K562 (cell line): ENCODE results near the gene PCOLCE2. TPM values are rescaled to one million over a fixed set of nuclear protein-coding genes. Genes with fewer than 3 reads are reported as not detected.

Experiments used
- ATAC-seq: fragments of 200-7000 bp; cut with Tn5 transposase; 3 replicates; pipeline ENCODE4 v1.9.1; 2020; ENCODE audit warnings: moderate library complexity
- BruUV-seq: library from RNA; stranded (reverse); fragments of 400-500 nt; replicated peaks from 2 replicates; lab custom pipeline; 2021; lab: Mats Ljungman, UMichigan
- CTCF ChIA-PET: fragments of 300-600 bp; formaldehyde crosslinking; extraction: SDS; loops from one replicate; lab custom pipeline; 2021; ENCODE audit warnings: low intra/inter-chr PET ratio; lab: Yijun Ruan, JAX
- POLR2A ChIA-PET: fragments of 300-600, 350-650 bp; sonication (Branson Sonifier 250); formaldehyde crosslinking; extraction: SDS; loops from one replicate; lab custom pipeline; 2021; ENCODE audit warnings: antibody characterized with exemption, inconsistent platforms; lab: Yijun Ruan, JAX
- DNase-seq, 4 experiments: peaks; one replicate each; pipeline versions ENCODE4 v3.0.0 to v3.0.0-alpha.2; 2011 to 2018; ENCODE audit warnings: low spot score in 3 of 4, mixed read lengths in 3 of 4; ENCODE audit errors: extremely low read depth in 1 of 4
- FAIRE-seq: peaks from 2 replicates; lab custom pipeline; 2011; peaks lifted over from hg19 to GRCh38; lab: Jason Lieb, UNC
- H2AFZ ChIP-seq: 2 replicates; pipeline ENCODE4 v1.6.0; 2011; ENCODE audit warnings: low read depth, low read length, control low read depth, inconsistent platforms
- H3K27ac ChIP-seq: fragments of 200-600 bp; 3 replicates; pipeline ENCODE4 v1.8.0; 2011; ENCODE audit warnings: low read depth, mild to moderate bottlenecking, control low read depth, inconsistent platforms, low read length, moderate library complexity, mixed read lengths; ENCODE audit errors: extremely low read depth
- H3K27me3 ChIP-seq, 2 experiments: fragments of 300-600 bp in 1 of 2; 2 replicates in 1 of 2; 3 replicates in 1 of 2; pipeline versions ENCODE4 v1.6.0 to v1.8.0; 2011; ENCODE audit warnings: inconsistent platforms in 2 of 2, low read length in 2 of 2, mild to moderate bottlenecking in 1 of 2, mixed read lengths in 1 of 2, moderate library complexity in 1 of 2; ENCODE audit not compliant: control insufficient read depth in 2 of 2, insufficient read depth in 2 of 2
- H3K36me3 ChIP-seq: fragments of 300-600 bp; 3 replicates; pipeline ENCODE4 v1.8.0; 2011; ENCODE audit warnings: mild to moderate bottlenecking, low read length, inconsistent platforms; ENCODE audit not compliant: control insufficient read depth, insufficient read depth
- H3K4me1 ChIP-seq, 2 experiments: fragments of 200-600 bp in 1 of 2; replicated peaks in 1 of 2; 2 replicates in 1 of 2; 3 replicates in 1 of 2; pipeline versions ENCODE4 v1.5.1 to v1.8.0; 2011; ENCODE audit warnings: inconsistent platforms in 2 of 2, low read length in 2 of 2, mild to moderate bottlenecking in 1 of 2, mixed read lengths in 1 of 2, moderate library complexity in 1 of 2; ENCODE audit not compliant: control insufficient read depth in 2 of 2, insufficient read depth in 2 of 2
- H3K4me2 ChIP-seq: 2 replicates; pipeline ENCODE4 v1.6.1; 2011; ENCODE audit warnings: low read length, control low read depth, inconsistent platforms, mixed read lengths; ENCODE audit not compliant: insufficient read depth
- H3K4me3 ChIP-seq: fragments of 200-600 bp; sonication (generic), shearing (Covaris generic); 2 replicates; pipeline ENCODE4 v1.5.1; 2016; ENCODE audit warnings: control low read depth, inconsistent platforms
- H3K79me2 ChIP-seq: fragments of 200-600 bp; 3 replicates; pipeline ENCODE4 v1.8.0; 2011; ENCODE audit warnings: low read length, inconsistent platforms; ENCODE audit not compliant: control insufficient read depth, insufficient read depth
- H3K9ac ChIP-seq, 2 experiments: 2 replicates each; pipeline versions ENCODE4 v1.6.0 to v1.6.1; 2011; ENCODE audit warnings: low read depth in 2 of 2, low read length in 2 of 2, control low read depth in 1 of 2, inconsistent platforms in 1 of 2, mild to moderate bottlenecking in 1 of 2, mixed read lengths in 1 of 2; ENCODE audit not compliant: insufficient read depth in 1 of 2
- H3K9me1 ChIP-seq: one replicate; pipeline ENCODE4 v1.6.0; 2011; ENCODE audit warnings: inconsistent platforms, mild to moderate bottlenecking, low read length, moderate library complexity; ENCODE audit not compliant: control insufficient read depth, insufficient read depth
- H3K9me3 ChIP-seq: replicated peaks from 2 replicates; pipeline ENCODE4 v1.5.1; 2011; ENCODE audit warnings: low read depth, low read length, inconsistent platforms; ENCODE audit not compliant: control insufficient read depth, insufficient read depth
- H4K20me1 ChIP-seq: replicated peaks from 2 replicates; pipeline ENCODE4 v1.6.1; 2011; ENCODE audit warnings: low read length, inconsistent platforms, mixed read lengths; ENCODE audit not compliant: control insufficient read depth, insufficient read depth
- FOXJ3 ChIP-seq: sonication (generic); formaldehyde crosslinking; IDR thresholded peaks from 2 replicates; pipeline ENCODE4 v1.4.0; 2020; ENCODE audit warnings: mild to moderate bottlenecking, missing genetic modification reagents
- GABPB1 ChIP-seq: sonication (generic); formaldehyde crosslinking; IDR thresholded peaks from 2 replicates; pipeline ENCODE4 v1.8.0; 2022; ENCODE audit warnings: mild to moderate bottlenecking, missing genetic modification reagents
- HDAC1 ChIP-seq, 2 experiments: fragments of 450-650 bp; IDR thresholded peaks; 2 replicates each; pipeline ENCODE4 v1.6.1; 2016 to 2017; ENCODE audit warnings: inconsistent platforms in 1 of 2, mild to moderate bottlenecking in 1 of 2, moderate library complexity in 1 of 2
- ILF3 ChIP-seq: fragments of 450-650 bp; IDR thresholded peaks from 2 replicates; pipeline ENCODE4 v1.6.1; 2018; ENCODE audit warnings: antibody characterized with exemption, mild to moderate bottlenecking, moderate library complexity, borderline replicate concordance
- KDM5B ChIP-seq: fragments of 200-600 bp; sonication (generic); IDR thresholded peaks from 2 replicates; pipeline ENCODE4 v1.6.1; 2012; ENCODE audit warnings: low read depth, mild to moderate bottlenecking, moderate library complexity, low read length, control low read depth, inconsistent platforms; ENCODE audit not compliant: insufficient replicate concordance
- SLC30A9 ChIP-seq: fragments of 250-450 bp; sonication (Bioruptor Pico); IDR thresholded peaks from 2 replicates; pipeline ENCODE4 v1.8.0; 2022; ENCODE audit warnings: mild to moderate bottlenecking, moderate library complexity
- TRIM28 ChIP-seq: fragments of 450-650 bp; IDR thresholded peaks from 2 replicates; pipeline ENCODE4 v1.6.1; 2017
- ZHX1 ChIP-seq: fragments of 150-350 bp; conservative IDR thresholded peaks from 2 replicates; pipeline ENCODE4 v1.6.1; 2014; ENCODE audit warnings: low read length
- WGBS: fragments of 100-300 bp; shearing (Covaris generic); methylation state at CpG from one replicate; pipeline ENCODE4 v1.1.6; 2016; ENCODE audit warnings: low coverage, mixed read lengths; ENCODE audit not compliant: insufficient coverage; ENCODE audit errors: missing lambda C conversion rate; 5-methylcytosine and 5-hydroxymethylcytosine counted together
- in situ Hi-C: fragments of 300-500 bp; cut with MboI; formaldehyde crosslinking; loops from 4 replicates; pipeline ENCODE4 v1.15.0; 2018; ENCODE audit warnings: inconsistent platforms, mixed read lengths
- intact Hi-C: fragments of 100-400 bp; cut with micrococcal nuclease; formaldehyde crosslinking; loops from 2 replicates; pipeline ENCODE4 v1.14.2; 2022
- polyA plus RNA-seq, 8 experiments: library from polyadenylated mRNA; depleted of rRNA in 4 of 8; stranded (reverse) in 5 of 8; unstranded in 3 of 8; fragments of >200 nt; fragmentation: Nextera tagmentation in 2 of 8; fragmentation: Illumina TruSeq in 1 of 8; extraction: Ambion mirVana in 2 of 8; extraction: Trizol in 1 of 8; gene quantifications; 2 replicates each; pipeline versions ENCODE4 v1.2.1 to v1.2.3, GENCODE V29; 2011 to 2014; ENCODE audit warnings: inconsistent platforms in 1 of 8, missing spikeins in 1 of 8
- total RNA-seq, 7 experiments: library from RNA; depleted of rRNA in 6 of 7; stranded (reverse); fragments of >200 nt in 6 of 7; fragmentation: Illumina TruSeq in 2 of 7; extraction: Trizol in 2 of 7; gene quantifications; 2 replicates each; pipeline versions ENCODE4 v1.2.1 to v1.2.3, GENCODE V29; 2011 to 2021; ENCODE audit warnings: low replicate concordance in 1 of 7
- TF ChIP-seq, protein P1 (sequence below): fragments of 250-450 bp; sonication (Bioruptor Pico); IDR thresholded peaks from 2 replicates; pipeline ENCODE4 v1.5.0; 2021
- TF ChIP-seq, protein P2 (sequence below): fragments of 450-650 bp; formaldehyde crosslinking; conservative IDR thresholded peaks from 2 replicates; pipeline ENCODE4 v1.4.0; 2022; ENCODE audit warnings: mild to moderate bottlenecking, missing genetic modification characterization

Gene PCOLCE2
- total and polyA plus RNA-seq, 9 of the 15 experiments (the other 6 are each of a cell fraction or from before 2014, with no cell fraction given): 0.18 to 1.2 (median 0.65) TPM

DNA sequence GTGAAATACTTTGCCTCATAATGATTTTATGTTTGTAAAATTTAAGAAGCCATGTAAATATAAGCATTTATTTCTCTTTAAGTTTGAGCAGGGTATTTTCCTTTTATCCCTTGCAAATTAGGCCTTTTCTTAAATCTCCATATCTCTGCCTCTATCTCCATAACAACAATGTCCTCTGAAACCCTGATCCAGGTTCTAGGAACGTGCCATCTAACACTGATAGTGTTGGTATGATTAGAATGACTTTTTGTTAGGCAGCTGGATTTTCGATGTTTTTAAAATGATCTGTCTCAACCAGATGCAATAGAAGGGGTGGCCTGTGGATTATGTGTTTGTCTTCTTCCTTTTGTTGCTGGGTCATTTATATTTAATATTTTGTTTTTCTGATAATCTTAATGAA lies 87.1 kb downstream of the PCOLCE2 start:
- no peak for ATAC-seq
- H2AFZ ChIP-seq: no peak overlapping the region
- DNase-seq: no peak
- TF ChIP-seq SLC30A9 (no peak), KDM5B (no peak), ILF3 (no peak), FOXJ3 (CRISPR knock-in tag) (no peak), ZHX1 (no peak), GABPB1 (CRISPR knock-in tag) (no peak), TRIM28 (no peak), HDAC1 (IDR thresholded peaks at IDR 0.05) (no peak)
- TF ChIP-seq, protein P1, sequence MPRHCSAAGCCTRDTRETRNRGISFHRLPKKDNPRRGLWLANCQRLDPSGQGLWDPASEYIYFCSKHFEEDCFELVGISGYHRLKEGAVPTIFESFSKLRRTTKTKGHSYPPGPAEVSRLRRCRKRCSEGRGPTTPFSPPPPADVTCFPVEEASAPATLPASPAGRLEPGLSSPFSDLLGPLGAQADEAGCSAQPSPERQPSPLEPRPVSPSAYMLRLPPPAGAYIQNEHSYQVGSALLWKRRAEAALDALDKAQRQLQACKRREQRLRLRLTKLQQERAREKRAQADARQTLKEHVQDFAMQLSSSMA: no peak
- TF ChIP-seq, protein P2, sequence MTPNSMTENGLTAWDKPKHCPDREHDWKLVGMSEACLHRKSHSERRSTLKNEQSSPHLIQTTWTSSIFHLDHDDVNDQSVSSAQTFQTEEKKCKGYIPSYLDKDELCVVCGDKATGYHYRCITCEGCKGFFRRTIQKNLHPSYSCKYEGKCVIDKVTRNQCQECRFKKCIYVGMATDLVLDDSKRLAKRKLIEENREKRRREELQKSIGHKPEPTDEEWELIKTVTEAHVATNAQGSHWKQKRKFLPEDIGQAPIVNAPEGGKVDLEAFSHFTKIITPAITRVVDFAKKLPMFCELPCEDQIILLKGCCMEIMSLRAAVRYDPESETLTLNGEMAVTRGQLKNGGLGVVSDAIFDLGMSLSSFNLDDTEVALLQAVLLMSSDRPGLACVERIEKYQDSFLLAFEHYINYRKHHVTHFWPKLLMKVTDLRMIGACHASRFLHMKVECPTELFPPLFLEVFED (CRISPR knock-in tag): no peak
- TF ChIP-seq, all 486 proteins: peak for 0
- Histone ChIP-seq H3K36me3 (peaks cover 4% of the 10 kb centered on the region; the same call in 1 of the 3 replicates), H3K4me2 (no peak overlapping the region), H3K27me3 (no peaks in the 10 kb centered on the region), H3K27ac (no peak overlapping the region), H3K9me1 (no peaks in the 10 kb centered on the region), H3K9me3 (no peaks in the 10 kb centered on the region), H3K4me3 (no peak overlapping the region), H3K9ac (no peak overlapping the region), H3K79me2 (no peaks in the 10 kb centered on the region), H3K4me1 (no peaks in the 10 kb centered on the region), H4K20me1 (no peaks in the 10 kb centered on the region)
- ChIA-PET POLR2A (no interaction called here), CTCF (no interaction called here)
- BruUV-seq: no TSS peak
- WGBS: 27% methylated on average over 2 of the region's 2 CpGs
- intact Hi-C loops (no loop called here), in situ Hi-C loops (no loop called here)
- FAIRE-seq: no peak
